D721Med (cell line): ENCODE measurements around the gene NDOR1.

Experiments
- DNase-seq: peaks from one replicate; pipeline ENCODE4 v3.0.0; 2011; ENCODE audit warnings: low spot score; ENCODE audit not compliant: insufficient read length
- FAIRE-seq: peaks from 2 replicates; lab custom pipeline; 2011; peaks lifted over from hg19 to GRCh38; lab: Jason Lieb, UNC
- TF ChIP-seq, protein P1 (sequence below): IDR thresholded peaks from 2 replicates; pipeline ENCODE4 v1.5.1; 2012; ENCODE audit warnings: mild to moderate bottlenecking, control low read depth; ENCODE audit not compliant: insufficient read depth; ENCODE audit errors: missing control alignments

The NDOR1 gene

DNA sequence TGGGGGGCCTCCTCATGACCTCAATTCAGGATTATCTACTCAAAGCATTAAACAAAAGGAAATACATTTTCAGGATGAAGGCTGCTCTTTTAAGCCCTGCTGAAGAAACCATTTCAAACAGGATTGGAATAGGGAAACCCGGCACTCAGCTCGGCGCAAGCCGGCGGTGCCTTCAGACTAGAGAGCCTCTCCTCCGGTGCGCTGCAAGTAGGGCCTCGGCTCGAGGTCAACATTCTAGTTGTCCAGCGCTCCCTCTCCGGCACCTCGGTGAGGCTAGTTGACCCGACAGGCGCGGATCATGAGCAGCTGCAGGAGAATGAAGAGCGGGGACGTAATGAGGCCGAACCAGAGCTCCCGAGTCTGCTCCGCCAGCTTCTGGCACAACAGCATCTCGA is 772 bp upstream of the NDOR1 start:
- TF ChIP-seq, protein P1, sequence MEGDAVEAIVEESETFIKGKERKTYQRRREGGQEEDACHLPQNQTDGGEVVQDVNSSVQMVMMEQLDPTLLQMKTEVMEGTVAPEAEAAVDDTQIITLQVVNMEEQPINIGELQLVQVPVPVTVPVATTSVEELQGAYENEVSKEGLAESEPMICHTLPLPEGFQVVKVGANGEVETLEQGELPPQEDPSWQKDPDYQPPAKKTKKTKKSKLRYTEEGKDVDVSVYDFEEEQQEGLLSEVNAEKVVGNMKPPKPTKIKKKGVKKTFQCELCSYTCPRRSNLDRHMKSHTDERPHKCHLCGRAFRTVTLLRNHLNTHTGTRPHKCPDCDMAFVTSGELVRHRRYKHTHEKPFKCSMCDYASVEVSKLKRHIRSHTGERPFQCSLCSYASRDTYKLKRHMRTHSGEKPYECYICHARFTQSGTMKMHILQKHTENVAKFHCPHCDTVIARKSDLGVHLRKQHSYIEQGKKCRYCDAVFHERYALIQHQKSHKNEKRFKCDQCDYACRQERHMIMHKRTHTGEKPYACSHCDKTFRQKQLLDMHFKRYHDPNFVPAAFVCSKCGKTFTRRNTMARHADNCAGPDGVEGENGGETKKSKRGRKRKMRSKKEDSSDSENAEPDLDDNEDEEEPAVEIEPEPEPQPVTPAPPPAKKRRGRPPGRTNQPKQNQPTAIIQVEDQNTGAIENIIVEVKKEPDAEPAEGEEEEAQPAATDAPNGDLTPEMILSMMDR, result no peak
- FAIRE-seq, result no peak
- no peak for DNase-seq

DNA sequence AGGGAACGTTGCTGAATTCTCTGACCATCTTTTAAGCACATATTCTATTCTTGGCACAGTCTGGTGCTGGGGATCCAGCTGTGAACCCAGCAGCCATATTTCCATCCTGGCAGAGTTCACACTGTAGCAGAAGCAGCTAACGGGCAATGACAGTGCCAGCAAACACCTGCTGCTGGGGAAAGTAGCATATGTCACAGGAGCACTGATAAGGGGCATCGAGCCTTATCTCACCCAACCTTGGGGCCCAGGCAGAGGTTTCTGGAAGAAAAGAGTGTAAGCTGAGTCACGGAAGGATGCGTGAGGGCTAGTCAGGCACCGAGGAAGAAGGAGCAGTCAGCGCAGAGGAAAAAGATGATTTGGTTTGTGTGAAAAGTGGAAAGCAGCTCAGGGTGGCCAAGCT is 1.1 kb downstream of the NDOR1 start:
- no peak for FAIRE-seq
- no peak for DNase-seq
- TF ChIP-seq, protein P1, result no peak

DNA sequence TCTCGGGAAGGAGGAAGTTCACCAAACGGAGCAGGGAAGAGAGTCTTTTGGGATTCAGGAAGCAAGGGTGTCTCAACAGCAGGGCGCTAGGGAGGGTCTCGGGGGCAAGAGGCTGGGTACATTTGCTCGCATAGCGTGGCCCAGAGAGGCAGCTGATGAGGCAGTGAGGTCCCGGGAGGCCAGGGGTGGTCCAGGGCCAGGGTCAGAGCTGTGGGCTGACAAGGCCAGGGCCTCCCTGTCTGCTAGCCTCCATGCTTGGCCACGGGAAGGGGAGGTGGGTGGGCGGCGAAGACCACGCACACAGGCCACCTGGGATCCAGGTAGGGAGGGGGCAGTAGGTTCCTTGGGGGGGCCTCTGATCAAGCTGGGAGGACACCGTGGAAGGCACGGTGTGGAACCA is 6.0 kb downstream of the NDOR1 start:
- DNase-seq, result no peak
- TF ChIP-seq, protein P1, result no peak
- FAIRE-seq, result no peak

DNA sequence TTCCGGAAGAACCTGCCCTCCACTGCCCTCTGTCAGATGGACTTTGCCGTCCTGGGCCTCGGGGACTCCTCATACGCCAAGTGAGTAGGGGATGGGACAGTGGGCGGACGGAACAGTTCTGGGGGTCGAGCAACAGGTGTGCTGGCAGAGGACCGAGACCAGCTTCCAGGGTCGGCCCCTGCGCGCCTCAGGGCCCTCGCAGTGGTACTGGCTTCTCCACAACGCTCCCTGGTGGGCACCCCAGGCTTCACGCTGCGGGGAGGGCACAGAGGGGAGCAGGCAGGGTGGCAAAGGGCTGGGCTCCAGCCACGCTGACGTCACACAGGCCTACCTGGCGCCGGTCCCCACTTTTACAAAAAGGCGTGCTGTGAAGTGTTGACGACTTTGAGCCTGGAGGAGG is 7.0 kb downstream of the NDOR1 start:
- no peak for DNase-seq
- TF ChIP-seq, protein P1, result no peak
- no peak for FAIRE-seq

DNA sequence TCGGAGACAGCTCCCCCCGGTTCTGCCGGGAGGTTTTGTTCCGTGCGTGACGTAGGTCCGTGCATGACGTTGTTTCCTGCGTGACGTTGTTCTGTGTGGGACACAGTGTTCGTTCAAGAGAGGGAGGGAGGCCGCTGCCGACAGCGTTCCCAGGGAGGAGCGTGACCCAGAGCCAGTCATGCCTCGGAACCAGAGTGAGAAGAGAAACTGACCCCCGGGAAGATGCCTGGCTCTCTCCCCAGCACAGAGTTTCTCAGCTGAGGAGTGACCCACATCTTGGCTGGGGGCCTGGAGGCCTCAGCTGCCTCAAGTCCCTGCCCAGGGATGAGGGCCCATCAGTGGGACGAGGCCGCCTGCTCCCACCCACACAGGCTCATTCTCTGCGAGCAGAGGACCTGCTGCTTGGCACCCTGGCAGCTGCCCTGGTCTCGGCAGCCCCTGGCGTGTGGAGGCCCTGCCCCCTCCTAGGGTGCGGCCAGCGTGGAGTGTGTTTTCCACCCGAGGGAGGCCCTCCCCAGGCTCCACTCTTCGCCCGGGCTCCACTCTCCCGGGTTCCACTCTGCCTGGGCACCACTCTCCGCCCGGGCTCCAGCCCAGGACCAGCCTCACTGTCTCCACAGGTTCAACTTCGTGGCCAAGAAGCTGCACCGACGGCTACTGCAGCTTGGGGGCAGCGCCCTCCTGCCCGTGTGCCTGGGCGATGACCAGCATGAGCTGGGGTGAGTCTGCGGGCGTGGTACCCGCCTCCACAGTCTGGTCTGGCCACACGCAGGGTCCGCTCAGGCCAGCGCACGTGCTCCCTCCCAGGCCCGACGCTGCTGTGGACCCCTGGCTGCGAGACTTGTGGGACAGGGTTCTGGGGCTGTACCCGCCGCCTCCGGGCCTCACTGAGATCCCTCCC is 7.9 kb downstream of the NDOR1 start:
- TF ChIP-seq, protein P1, result no peak
- DNase-seq (no peak), FAIRE-seq (no peak)

DNA sequence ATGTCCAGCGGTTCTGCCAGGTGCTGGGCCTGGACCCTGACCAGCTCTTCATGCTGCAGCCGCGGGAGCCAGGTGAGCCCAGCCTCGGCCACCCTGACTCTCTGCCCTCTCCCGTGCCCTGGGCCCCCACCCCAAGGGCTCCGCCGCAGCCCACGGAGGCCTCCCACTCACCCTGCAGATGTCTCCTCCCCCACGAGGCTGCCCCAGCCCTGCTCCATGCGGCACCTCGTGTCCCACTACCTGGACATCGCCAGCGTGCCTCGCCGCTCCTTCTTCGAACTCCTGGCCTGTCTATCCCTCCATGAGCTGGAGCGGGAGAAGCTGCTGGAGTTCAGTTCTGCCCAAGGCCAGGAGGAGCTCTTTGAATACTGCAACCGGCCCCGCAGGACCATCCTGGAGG is 9.1 kb downstream of the NDOR1 start:
- TF ChIP-seq, protein P1, result no peak
- no peak for FAIRE-seq
- DNase-seq, result no peak
